ENCODE results near the gene SLIT3.

SLIT3 gene

GRCh38 chr5:169300468-169301385 is at the start of gene SLIT3:
Gene SLIT3 (minus strand): TSS chr5:169301139. CDS start chr5:169300709, 430 bp downstream.
- peak; percentile 92 for DNase-seq (ENCODE audit: low read depth)
- peak; percentile 23 for TF ChIP-seq CTCF (conservative IDR thresholded peaks at IDR 0.05; ENCODE audit: low read length)
- H3K4me3 ChIP-seq (ENCODE audit: low read length), result peak within 1 kb of the TSS; percentile 91

- TF ChIP-seq CTCF (conservative IDR thresholded peaks at IDR 0.05; ENCODE audit: low read length), result no peak
- no peak overlapping the region for H3K4me3 ChIP-seq (ENCODE audit: low read length)
- peak; percentile 85 for DNase-seq (ENCODE audit: low read depth)
Observed at GRCh38 chr5:169350016-169350415, 49.1 kb upstream of the SLIT3 start.

GRCh38 chr5:169347786-169348185 is 46.8 kb upstream of the SLIT3 start:
- no peak overlapping the region for H3K4me3 ChIP-seq (ENCODE audit: low read length)
- no peak for TF ChIP-seq CTCF (conservative IDR thresholded peaks at IDR 0.05; ENCODE audit: low read length)
- DNase-seq (ENCODE audit: low read depth), result peak; percentile 94

- no peak overlapping the region for H3K4me3 ChIP-seq (ENCODE audit: low read length)
- peak; percentile 88 for DNase-seq (ENCODE audit: low read depth)
- no peak for TF ChIP-seq CTCF (conservative IDR thresholded peaks at IDR 0.05; ENCODE audit: low read length)
Observed at GRCh38 chr5:169344629-169345028, 43.7 kb upstream of the SLIT3 start.

GRCh38 chr5:169343766-169344165 is 42.8 kb upstream of the SLIT3 start:
- H3K4me3 ChIP-seq (ENCODE audit: low read length), result no peak overlapping the region
- no peak for TF ChIP-seq CTCF (conservative IDR thresholded peaks at IDR 0.05; ENCODE audit: low read length)
- no peak for DNase-seq (ENCODE audit: low read depth)

GRCh38 chr5:169341556-169341955 is 40.6 kb upstream of the SLIT3 start:
- DNase-seq (ENCODE audit: low read depth), result no peak
- no peak overlapping the region for H3K4me3 ChIP-seq (ENCODE audit: low read length)
- no peak for TF ChIP-seq CTCF (conservative IDR thresholded peaks at IDR 0.05; ENCODE audit: low read length)

- H3K4me3 ChIP-seq (ENCODE audit: low read length), result no peak overlapping the region
- no peak for TF ChIP-seq CTCF (conservative IDR thresholded peaks at IDR 0.05; ENCODE audit: low read length)
- DNase-seq (ENCODE audit: low read depth), result no peak
Observed at GRCh38 chr5:169339869-169340268, 38.9 kb upstream of the SLIT3 start.
